Thoracic aorta (tissue), 2 donors: ENCODE results near the gene LRRC8E. TPM values are rescaled to one million over a fixed set of nuclear protein-coding genes. Genes with fewer than 3 reads are reported as not detected.
A peak's percentile ranks its signal among the peaks of the same experiment; 100 is the strongest.

Experiments used
- ATAC-seq: fragments of 150-250 bp; one replicate; pipeline ENCODE4 v1.8.0; 2017; ENCODE audit warnings: low read depth; ENCODE audit not compliant: insufficient number of reproducible peaks, low FRiP score
- DNase-seq: peaks from one replicate; pipeline ENCODE4 v3.0.0-alpha.2; 2020; ENCODE audit warnings: low spot score
- H3K27ac ChIP-seq, 2 donors: fragments of 200-600 bp; sonication (generic); 1 replicate in 1 of 2; 2 replicates in 1 of 2; pipeline ENCODE4 v1.5.1; 2016; ENCODE audit warnings: mild to moderate bottlenecking in 2 of 2, moderate library complexity in 2 of 2
- H3K27me3 ChIP-seq: fragments of 200-600 bp; sonication (generic); replicated peaks from 2 replicates; pipeline ENCODE4 v1.6.0; 2016; ENCODE audit warnings: mild to moderate bottlenecking; ENCODE audit not compliant: insufficient read depth
- H3K36me3 ChIP-seq: fragments of 200-600 bp; sonication (generic); one replicate; pipeline ENCODE4 v1.5.1; 2016
- H3K4me1 ChIP-seq, 2 donors: fragments of 200-600 bp; sonication (generic); 1 replicate in 1 of 2; 2 replicates in 1 of 2; pipeline versions ENCODE4 v1.5.1 to v1.6.0; 2016; ENCODE audit warnings: low read depth in 2 of 2, mild to moderate bottlenecking in 1 of 2; ENCODE audit not compliant: control insufficient read depth in 1 of 2
- H3K4me3 ChIP-seq: fragments of 200-600 bp; sonication (generic); 2 replicates; pipeline ENCODE4 v1.5.1; 2016; ENCODE audit warnings: mild to moderate bottlenecking
- H3K9me3 ChIP-seq: fragments of 200-600 bp; sonication (generic); 2 replicates; pipeline ENCODE4 v1.5.1; 2016
- CTCF ChIP-seq: fragments of 200-600 bp; sonication (generic); IDR thresholded peaks from one replicate; pipeline ENCODE4 v1.5.1; 2019; ENCODE audit warnings: antibody characterized with exemption
- total RNA-seq, 2 donors: library from RNA; depleted of rRNA; stranded (reverse); fragments of >200 nt; gene quantifications; one replicate each; pipeline versions ENCODE4 v1.1.0 to v1.2.3, GENCODE V29; 2016

LRRC8E gene
- total RNA-seq, 2 donors from 2014 or later: 0.14 TPM; not detected in 1

GRCh38 chr19:7904074-7905020 lies 16.0 kb downstream of the LRRC8E start:
- ATAC-seq: peak; percentile 32
- Histone ChIP-seq H3K4me1 (peaks cover 18 to 43% of the 10 kb centered on the region in 2 donors), H3K27me3 (no peaks in the 10 kb centered on the region), H3K9me3 (no peaks in the 10 kb centered on the region), H3K4me3 (peak overlapping the region; percentile 76), H3K27ac (peak overlapping the region in 1 of 2 donors; percentile 64), H3K36me3 (no peaks in the 10 kb centered on the region)
- no peak for TF ChIP-seq CTCF
- no peak for DNase-seq

- Histone ChIP-seq H3K4me3 (peak overlapping the region; percentile 76), H3K27ac (no peak overlapping the region), H3K9me3 (no peaks in the 10 kb centered on the region), H3K4me1 (peaks cover 18 to 43% of the 10 kb centered on the region in 2 donors), H3K36me3 (peaks cover 8% of the 10 kb centered on the region), H3K27me3 (no peaks in the 10 kb centered on the region)
- no peak for ATAC-seq
- DNase-seq: no peak
- no peak for TF ChIP-seq CTCF
These were observed 17.0 kb downstream of the LRRC8E start for GRCh38 chr19:7905268-7905667.

- Histone ChIP-seq H3K9me3 (no peaks in the 10 kb centered on the region), H3K27ac (no peak overlapping the region), H3K4me1 (peaks cover 18 to 43% of the 10 kb centered on the region in 2 donors), H3K4me3 (no peak overlapping the region), H3K36me3 (peaks cover 14% of the 10 kb centered on the region), H3K27me3 (no peaks in the 10 kb centered on the region)
- ATAC-seq (no peak), DNase-seq (no peak)
- no peak for TF ChIP-seq CTCF
These were observed 17.5 kb downstream of the LRRC8E start for GRCh38 chr19:7905859-7906258.

GRCh38 chr19:7907122-7907521 lies 18.8 kb downstream of the LRRC8E start:
- H3K36me3 ChIP-seq: peaks cover 26% of the 10 kb centered on the region
- no peaks in the 10 kb centered on the region for H3K9me3 ChIP-seq
- no peak overlapping the region for H3K27ac ChIP-seq
- H3K4me3 ChIP-seq: no peak overlapping the region
- no peak for TF ChIP-seq CTCF
- DNase-seq (no peak), ATAC-seq (no peak)
- H3K4me1 ChIP-seq: peaks cover 18 to 43% of the 10 kb centered on the region in 2 donors
- H3K27me3 ChIP-seq: no peaks in the 10 kb centered on the region

GRCh38 chr19:7907544-7907943 lies 19.2 kb downstream of the LRRC8E start:
- ATAC-seq: no peak
- DNase-seq: no peak
- Histone ChIP-seq H3K9me3 (no peaks in the 10 kb centered on the region), H3K4me3 (no peak overlapping the region), H3K27me3 (no peaks in the 10 kb centered on the region), H3K4me1 (peaks cover 18 to 41% of the 10 kb centered on the region in 2 donors), H3K36me3 (peaks cover 29% of the 10 kb centered on the region), H3K27ac (no peak overlapping the region)
- TF ChIP-seq CTCF: no peak
